Hepatocyte (in vitro differentiated cells): ENCODE measurements around the gene FBXL13.
"Not testable (repeated sequence)": the region's sequence is repeated elsewhere in the genome, so short reads cannot be mapped to it uniquely, and the experiment has no call there.

Experiments
- EZH2 ChIP-seq: fragments of 200-600 bp; sonication (generic); IDR thresholded peaks from 2 replicates; pipeline ENCODE4 v1.6.1; 2016; ENCODE audit warnings: antibody characterized with exemption, mild to moderate bottlenecking, borderline replicate concordance
- EZH2phosphoT487 ChIP-seq: fragments of 200-600 bp; sonication (generic); IDR thresholded peaks from one replicate; pipeline ENCODE4 v1.6.1; 2018; ENCODE audit warnings: antibody characterized with exemption, mild to moderate bottlenecking, low read depth, moderate library complexity; ENCODE audit not compliant: unreplicated experiment, severe bottlenecking
- TF ChIP-seq, protein P1 (sequence below): fragments of 200-600 bp; sonication (generic); IDR thresholded peaks from 2 replicates; pipeline ENCODE4 v1.5.1; 2016; ENCODE audit warnings: antibody characterized with exemption, mild to moderate bottlenecking; ENCODE audit not compliant: poor library complexity

DNA sequence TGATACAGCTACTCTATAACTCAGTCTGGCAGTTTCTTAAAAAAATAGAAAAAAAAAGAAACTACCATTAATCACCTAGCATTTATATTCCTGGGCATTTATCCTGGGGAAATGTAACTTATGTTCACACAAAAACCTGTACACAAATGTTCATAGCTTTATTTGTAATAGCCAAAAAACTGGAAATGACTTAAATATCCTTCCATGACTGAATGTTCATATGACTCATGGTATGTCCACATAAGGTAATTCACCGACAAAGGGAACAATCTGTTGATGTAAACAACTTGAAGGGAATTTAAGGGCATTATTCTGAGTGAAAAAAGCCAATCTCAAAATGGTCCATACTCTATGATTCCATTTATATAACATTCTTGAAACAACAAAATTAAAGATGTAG is 280.0 kb downstream of the FBXL13 start:
- TF ChIP-seq, protein P1, sequence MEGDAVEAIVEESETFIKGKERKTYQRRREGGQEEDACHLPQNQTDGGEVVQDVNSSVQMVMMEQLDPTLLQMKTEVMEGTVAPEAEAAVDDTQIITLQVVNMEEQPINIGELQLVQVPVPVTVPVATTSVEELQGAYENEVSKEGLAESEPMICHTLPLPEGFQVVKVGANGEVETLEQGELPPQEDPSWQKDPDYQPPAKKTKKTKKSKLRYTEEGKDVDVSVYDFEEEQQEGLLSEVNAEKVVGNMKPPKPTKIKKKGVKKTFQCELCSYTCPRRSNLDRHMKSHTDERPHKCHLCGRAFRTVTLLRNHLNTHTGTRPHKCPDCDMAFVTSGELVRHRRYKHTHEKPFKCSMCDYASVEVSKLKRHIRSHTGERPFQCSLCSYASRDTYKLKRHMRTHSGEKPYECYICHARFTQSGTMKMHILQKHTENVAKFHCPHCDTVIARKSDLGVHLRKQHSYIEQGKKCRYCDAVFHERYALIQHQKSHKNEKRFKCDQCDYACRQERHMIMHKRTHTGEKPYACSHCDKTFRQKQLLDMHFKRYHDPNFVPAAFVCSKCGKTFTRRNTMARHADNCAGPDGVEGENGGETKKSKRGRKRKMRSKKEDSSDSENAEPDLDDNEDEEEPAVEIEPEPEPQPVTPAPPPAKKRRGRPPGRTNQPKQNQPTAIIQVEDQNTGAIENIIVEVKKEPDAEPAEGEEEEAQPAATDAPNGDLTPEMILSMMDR = not testable (repeated sequence)
- TF ChIP-seq EZH2, EZH2phosphoT487: not testable (repeated sequence)
